Fibroblast of skin of left biceps (primary cell): ENCODE measurements around the gene B3GNT9.

Source experiments
- DNase-seq, 2 experiments: peaks; one replicate each; pipeline ENCODE4 v3.0.0-alpha.2; 2013; ENCODE audit warnings: low read depth in 2 of 2

Gene B3GNT9

DNA sequence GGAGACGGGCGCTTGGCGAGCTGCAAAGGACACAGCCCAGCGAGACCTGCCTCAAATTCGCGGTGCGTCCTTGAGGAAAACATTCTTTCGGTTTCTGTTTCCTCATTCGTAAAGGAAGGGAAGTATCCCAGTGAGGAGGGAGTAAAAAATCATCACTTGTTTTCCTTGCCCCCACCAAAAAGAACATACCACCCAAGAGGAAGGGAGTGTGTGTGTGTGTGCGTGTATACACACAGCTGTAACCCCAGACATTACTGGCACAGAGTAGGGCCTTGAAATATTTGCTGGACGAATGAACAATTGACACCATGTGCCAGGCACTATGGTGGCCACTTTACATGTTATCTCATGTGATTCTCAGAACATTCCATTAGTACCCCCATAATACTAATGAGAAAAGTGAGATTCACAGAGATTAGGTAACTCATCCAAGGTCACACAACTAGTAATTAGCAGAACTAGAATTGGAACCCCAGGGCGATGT, 34.9 kb upstream of the B3GNT9 start:
- no peak for DNase-seq

DNA sequence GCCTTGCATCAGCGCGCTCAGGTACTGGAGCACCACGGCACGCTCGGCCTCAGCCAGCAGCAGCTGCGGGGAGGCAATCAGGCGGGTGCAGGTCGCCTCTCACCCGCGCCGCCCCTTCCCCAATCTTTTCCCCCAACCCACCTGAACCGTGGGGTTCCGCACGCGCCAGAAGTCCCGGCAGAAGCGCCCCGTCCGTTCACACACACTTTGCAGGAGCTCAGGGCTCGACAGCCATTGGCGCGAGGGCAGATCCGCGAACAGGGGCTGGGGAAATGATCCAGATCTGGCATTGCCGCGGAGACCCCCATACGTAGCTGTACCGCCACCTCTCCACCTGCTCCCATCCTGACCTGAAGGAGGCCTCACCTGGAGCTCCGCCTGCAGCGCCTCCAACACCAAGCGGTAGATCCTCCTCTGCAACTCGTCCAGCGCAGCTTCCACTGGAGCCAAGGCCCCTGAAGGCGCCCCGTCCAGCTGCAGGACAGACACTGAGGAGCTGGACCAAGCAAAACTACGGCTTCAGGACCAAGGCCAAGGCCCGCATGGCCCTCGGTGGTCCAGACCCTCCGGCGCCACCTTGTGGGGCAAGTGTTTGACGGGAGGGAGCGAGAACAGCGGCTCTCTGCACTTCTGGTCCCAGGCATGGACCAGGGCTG, 34.3 kb upstream of the B3GNT9 start:
- DNase-seq = peak in 1 of 2 experiments; percentile 56

DNA sequence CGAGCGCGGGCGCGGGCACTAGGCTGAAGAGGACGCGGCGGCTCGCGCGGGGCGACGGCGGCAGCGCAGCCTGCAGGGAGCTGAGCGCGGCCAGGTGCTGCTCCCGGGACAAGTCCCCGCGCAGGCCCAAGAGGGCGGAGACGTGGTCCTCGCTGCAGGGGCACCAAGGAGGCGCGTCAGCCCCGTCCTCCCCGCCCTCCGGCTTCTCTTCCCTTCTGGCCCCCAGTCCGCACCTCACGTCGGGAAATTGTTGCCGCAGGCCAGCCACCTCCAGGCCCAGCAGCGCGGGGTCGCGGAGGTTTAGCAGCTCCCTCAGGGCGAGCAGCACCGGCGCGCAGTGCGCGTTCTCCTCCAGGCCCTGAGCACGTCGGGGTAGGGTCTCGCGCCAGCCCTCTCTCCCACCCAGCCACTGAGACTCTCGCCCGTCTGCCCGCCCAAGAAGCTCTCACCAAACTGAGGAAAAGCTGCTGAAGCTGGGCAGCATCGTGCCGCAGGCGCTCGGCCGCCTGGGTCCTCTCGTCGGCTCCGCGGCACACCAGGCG, 33.7 kb upstream of the B3GNT9 start:
- no peak for DNase-seq

DNA sequence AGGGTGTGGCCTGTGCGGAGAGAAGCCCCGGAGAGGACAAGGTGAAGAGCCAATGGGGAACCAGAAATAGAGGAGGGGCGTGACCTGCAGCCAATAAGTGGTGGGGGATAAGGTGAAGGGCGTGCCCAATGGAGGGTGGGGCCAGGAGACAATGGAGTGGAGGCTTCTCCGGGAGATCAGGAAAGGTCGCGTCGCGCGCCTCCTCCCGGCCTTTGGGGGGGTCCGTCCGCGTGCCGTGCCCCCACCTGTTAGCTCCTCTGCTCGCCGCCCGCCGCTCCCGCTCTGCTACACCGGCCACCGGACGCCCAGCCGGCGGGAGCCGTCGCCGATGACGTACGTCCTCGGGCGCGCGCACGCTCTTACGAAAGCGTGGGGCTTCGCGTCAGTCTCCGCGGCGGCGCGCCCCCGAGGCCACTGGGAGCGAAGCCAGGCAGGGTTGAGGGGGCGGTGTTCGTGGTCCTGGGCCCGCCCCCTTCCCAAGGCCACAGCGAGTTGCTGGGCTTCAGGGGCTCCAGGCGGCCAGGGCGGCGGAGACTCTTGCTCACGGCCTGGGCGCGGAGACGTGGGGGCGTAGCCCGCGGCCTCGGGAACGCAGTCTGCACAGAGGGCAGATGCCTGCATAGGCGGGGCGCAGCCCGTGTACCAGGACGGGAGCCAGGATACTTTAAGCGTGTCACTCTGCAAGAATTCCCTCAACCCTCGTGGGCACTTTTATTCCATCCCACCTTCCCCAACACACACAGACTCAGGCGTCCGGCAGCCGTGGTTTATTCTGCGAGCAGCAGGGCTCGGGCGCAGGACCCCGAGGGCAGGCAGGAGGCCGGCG, 33.0 kb upstream of the B3GNT9 start, which contains the start of gene MATCAP1:
TSS of gene MATCAP1 (minus strand) at position 337 of the 826 bp plus-strand sequence. CDS start 3,353 bp downstream, outside the sequence.
- peak; percentile 93 for DNase-seq

DNA sequence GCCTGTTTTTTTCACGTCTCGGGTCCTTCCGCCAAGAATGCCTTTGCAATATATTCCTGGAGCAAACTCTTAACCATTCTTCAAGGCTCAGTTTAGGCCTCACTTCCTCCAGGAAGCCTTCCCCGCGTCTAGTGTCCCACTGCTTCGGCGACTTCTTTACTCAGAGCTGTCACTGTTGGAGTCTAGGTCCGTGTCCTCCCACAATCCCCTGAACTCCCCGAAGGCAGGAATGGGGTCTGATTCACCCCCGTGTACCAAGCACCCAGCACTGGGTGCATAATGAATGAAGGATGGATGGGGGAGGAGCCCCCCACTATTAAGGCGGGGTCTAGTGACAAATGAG, 32.5 kb upstream of the B3GNT9 start:
- no peak for DNase-seq

DNA sequence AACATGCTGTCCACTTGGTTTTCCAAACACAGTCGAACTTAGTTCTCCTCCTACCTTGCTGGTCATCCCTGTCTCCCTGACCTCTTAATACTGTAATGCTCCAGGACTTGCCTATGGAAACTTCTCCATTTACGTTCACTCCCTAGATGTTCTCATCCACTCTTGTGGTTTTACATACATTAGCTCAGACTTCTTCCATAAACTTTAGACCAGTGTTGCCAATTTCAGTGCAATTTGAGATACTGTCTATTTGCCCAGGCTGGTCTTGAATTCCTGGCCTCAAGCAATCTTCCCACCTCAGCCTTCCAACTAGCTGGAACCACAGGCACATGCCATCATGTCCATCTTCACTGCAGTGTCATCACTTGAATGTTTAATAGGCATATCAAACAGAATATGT, 31.5 kb upstream of the B3GNT9 start:
- DNase-seq = no peak

DNA sequence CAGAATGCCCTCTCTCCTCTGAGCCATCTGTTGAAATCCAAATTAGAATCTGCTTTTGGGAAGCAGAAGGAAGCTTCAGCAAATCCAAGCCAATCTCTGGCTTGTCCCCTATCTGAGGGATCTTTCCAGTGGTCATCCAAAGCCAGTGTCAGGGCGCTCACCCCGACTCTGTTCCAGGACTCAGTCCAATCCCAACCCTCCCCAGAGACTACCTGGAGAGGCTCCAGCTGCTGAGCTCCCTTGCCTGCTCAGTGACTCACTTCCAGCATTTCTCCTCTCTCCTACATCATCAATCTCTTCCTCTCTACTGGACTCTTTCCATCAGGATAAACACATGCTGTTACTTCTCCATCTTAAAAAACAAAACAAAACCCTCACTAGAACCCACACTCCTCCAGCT, 30.5 kb upstream of the B3GNT9 start:
- DNase-seq = peak; percentile 55 to 57

DNA sequence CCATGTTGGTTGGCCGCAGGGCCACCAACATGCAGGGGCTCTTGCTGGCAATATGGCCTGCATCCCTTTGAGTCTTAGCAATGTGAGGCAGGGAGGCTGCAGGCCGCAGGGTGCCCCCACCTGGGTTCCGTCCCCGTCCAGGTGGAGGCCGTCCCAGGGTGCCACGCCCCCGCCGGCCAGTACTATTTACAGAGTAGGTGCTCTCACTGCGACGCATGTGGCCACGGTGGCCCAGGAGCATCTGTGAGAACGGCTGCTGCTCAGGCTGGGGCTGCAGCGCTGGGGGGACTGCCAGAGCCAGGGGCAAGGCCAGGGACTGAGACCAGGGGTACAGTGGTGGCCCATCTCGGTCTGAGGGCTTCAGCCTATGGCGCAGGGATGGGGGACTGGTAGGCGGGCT, 29.4 kb upstream of the B3GNT9 start:
- no peak for DNase-seq

DNA sequence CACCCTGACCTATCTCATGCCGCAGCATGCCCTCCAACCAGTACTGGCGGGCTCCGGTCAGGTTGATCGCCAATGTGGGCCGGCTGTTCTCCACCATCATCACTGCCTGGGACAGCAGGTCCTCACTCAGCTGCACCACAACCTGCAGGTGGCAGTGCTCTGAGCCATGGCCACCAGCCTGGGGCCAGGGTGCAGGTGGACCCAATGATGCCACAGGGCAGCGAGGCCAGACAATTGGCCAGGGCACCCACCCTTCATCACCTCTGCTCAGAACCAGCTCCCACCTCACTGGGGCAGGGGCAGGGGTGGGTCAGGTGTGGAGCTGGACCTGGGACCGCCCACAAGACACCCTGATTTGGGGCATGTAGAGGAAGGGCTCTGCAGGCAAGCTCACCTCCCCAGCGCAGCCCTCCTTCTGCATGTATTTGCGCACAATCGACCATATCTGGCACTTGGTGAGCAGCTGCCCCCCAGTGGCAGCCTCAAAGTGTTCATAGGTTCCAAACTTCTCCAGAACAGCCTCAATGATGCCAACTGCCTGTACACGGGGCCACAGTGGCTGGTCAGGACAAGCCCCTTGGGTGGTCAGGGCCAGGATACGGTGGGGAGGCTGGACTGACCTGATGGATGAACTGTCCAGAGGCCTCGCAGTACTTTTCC, 28.8 kb upstream of the B3GNT9 start:
- DNase-seq = no peak

DNA sequence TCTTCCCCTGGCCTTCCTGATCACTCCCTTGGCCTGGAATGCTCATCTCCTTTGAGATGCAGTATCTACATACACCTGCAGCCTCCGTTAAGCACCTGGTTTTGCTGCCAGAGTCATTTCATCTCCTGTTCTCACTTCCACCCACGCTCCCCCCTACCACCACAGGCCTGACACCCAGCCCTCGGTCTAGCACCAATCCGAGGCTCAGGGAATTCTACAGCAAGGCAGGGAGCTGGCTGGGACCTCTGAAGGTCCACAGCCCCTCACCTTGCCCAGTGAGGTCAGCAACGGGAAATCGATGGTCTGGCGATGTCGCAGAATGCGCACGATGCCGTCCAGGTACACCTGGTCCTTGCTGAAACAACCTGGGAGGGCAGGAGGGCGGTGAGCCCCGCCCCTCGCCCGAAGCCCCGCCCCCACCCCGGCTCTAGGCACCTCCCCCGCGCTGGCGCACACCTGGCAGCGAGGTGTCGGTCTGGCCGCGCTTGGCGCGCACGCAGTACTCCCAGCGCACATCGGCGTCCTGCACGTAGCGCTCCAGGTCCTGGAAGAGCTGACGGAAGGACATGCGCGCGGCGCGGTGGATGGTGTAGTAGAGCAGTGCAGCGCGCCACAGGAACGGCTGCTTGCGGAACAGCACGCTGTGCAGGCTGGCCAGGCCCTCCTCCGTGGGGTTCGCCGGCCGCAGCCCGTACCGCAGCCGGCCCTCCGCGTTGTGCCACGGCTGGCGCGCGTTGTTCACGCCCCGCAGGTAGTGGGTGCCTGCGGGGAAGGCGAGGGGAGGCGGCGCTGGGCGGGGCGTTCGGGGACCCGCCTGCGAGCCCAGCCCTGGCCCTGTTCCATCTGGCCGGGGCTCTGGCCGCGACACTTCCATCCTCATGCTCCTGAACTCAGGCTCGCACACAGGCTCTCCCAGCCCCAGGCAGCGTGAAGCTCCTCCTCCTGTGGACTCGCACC, 27.2 kb upstream of the B3GNT9 start:
- DNase-seq = no peak

DNA sequence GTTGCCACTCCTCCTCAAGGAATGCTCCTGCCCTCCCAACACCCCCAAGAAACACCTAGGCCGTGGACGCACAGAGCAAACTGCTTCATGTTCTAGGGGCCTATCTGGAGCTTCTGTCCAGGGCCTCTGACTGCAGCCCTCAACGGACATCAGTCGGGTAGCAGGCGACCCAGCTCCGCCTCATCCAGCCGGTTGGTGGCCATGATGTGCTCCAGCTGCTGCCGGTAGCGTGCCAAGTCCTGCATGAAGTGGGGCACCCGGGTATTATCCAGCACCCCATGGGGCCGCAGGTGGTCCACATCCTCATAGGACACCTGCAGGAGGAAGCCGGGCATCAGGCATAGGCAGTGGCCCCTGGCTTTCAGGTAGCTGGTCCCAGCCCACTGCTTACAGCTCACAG, 25.9 kb upstream of the B3GNT9 start:
- no peak for DNase-seq

DNA sequence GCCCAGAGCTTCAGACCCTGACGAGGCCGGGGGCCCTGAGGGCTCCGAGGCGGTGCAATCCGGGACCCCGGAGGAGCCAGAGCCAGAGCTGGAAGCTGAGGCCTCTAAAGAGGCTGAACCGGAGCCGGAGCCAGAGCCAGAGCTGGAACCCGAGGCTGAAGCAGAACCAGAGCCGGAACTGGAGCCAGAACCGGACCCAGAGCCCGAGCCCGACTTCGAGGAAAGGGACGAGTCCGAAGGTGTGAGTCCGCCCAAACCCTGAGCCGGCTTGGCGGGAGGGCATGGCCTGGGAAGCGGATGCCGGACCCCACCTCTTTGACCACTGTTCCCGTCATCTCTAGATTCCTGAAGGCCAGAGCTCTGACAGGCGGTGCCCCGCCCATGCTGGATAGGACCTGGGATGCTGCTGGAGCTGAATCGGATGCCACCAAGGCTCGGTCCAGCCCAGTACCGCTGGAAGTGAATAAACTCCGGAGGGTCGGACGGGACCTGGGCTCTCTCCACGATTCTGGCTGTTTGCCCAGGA, 24.0 kb upstream of the B3GNT9 start:
- no peak for DNase-seq

DNA sequence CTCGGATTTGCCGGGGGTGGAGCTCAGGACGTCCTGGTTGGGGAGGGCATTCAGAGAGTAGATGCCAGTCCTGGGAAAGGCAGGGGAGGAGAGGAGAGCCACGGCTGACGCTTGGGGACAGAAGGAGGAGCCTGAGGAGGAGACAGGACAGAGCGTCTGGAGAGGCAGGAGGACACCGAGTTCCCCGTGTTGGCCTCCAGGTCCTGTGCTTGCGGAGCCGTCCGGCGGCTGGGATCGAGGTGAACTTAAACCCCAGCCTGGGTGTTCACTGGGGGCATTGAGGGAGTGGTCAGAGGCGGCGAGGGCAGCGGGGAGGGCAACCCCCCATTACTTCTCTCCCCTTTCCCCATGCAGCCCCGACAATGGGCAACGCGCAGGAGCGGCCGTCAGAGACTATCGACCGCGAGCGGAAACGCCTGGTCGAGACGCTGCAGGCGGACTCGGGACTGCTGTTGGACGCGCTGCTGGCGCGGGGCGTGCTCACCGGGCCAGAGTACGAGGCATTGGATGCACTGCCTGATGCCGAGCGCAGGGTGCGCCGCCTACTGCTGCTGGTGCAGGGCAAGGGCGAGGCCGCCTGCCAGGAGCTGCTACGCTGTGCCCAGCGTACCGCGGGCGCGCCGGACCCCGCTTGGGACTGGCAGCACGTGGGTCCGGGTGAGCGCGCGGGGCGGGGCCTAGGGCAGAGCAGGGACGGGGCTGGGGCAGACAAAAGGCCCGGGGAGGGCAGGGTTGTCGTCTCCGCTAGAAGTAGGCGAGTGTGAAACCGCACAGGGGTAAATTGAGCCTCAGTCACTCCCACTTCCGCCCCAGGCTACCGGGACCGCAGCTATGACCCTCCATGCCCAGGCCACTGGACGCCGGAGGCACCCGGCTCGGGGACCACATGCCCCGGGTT, 23.3 kb upstream of the B3GNT9 start:
- DNase-seq = no peak

DNA sequence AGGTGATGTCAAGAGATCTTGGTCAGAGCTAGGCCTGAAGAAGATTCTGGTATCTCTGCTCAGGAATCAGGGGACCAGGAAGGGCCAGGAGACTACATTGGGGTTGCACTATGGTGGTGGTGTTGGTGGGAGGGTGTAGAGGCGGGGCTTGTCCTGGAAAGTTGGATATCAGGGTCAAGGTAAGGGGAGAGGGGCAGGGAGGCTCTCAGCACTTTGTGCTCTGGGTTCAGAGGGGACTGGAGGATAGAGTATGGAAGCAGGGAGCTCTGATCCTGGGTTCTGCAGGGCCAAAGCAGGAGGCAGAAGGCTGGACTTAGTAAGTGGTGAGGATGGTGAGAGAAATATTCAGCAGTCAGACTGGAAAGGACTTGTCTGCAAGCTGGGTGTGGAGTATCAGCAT, 22.5 kb upstream of the B3GNT9 start:
- no peak for DNase-seq

DNA sequence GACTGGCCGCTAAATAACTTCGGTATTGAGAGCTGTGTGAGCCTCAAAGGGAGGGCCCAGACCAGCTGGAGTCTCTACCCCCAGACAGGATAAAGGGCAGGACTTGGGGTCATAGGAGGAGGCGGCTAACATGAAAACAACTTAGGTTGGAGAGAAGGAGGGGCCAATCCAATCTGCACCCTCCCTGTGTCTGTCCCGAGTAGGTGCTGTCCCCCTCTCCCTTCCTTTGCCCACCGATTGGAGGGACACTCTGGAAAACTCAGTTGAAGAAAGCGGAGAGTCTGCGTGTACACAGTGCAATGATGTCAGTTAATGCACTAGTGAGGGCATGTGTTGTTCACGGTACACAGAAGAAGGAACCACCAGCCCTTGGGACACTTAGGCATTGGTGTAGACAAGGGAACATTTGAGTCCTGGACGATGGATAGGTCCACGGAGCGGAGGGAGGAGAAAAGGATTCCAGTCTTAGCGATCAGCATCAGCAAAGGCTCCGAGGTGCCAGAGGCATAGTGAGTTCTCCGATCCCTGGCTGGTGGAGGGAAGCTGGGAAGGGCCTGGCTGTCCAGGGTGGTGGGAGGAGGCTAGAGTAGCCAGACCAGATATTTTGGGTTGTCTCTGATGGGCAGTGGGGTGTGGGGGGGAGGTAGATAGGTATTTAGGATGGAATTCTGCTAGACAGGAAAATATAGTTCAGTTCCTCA, 20.3 kb upstream of the B3GNT9 start:
- DNase-seq = no peak

DNA sequence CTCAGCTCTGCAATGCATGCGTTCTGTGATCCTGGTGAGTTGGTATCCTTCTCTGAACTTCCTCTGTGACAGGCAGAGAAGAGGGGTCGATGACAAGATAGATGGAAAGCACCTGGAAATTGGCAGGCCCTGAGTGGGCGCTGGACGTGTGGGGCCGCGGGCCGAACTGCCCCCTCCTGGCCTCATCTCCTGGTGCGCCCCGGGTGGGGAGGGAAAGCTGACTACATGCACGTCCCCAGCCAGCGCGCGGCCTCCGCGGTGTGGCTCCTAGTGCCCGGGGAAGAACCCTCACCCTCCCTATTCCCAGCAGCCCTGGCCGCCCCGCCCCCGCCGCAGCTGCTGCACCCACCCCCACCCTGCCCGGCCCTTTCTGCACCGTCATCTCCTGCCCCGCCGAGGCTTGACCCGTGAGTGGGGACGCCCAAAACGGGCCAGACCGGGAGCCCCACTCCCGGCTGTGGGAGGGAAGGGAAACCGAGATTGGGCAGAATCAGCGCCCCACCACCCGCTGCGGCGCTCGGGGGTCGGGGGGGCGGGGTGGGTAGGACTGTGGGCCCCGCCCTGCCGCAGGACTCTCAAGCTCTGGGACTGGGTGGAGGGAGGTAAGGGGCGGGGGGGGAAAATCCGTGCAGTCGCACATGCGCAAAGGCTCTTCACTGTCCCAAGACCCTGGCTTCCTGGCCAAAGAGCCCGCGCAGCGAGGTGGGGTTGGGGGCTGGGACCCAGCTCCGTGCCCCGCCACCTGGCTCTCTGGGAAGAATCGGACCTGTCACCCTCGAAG, 19.6 kb upstream of the B3GNT9 start, which contains the start of gene NOL3:
TSS of gene NOL3 (plus strand) at position 371 of the 781 bp plus-strand sequence.
- peak; percentile 64 to 69 for DNase-seq

DNA sequence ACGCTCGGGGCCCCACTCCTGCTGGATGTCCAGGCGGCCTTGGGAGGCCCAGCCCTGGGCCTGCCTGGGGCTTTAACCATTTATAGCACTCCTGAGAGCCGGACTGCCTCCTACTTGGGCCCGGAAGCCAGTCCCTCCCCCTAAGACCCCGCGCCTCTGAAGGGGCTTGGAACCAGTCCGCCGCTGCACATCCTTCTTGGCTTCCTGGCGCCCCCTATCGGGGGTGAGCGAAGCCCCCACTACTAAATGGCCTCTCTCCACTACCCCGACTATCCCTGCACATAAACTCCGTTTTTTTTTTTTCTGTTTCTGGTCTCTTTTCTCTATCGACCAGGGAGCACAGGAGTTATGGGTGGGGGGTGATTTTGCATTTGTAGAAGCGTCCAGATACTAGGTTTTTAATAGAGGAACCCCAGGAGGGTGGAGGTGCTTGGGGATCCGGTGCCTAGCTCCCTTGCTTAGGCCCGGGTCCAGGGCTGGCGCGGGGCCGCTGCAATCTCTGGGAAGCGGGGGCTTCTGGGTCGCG, 18.9 kb upstream of the B3GNT9 start:
- no peak for DNase-seq

DNA sequence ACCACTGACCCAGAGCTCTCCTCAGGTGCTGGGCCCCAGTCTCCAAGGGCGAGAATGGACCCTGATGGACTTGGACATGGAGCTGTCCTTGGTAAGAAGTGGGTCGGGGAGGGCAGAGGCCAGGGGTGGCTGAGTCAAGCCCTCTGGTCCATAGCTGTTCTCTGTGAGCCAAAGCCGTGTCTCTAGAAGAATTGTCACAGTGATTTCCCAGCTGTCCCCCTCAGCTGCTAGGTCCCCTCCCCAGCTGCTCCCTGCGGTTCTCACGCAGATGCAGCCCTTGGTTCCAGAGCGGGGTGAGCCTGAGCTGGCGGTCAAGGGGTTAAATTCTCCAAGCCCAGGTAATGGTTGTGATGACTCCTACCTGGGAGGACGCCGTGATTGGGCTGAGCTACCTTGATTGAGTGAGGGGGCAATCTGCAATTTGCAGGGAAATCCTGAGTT, 18.2 kb upstream of the B3GNT9 start:
- no peak for DNase-seq
